Right cardiac atrium (tissue), 5 donors: ENCODE measurements around the gene SLC8A1. TPM values are rescaled to one million over a fixed set of nuclear protein-coding genes. Genes with fewer than 3 reads are reported as not detected.
A peak's percentile ranks its signal among the peaks of the same experiment; 100 is the strongest.

Experiments
- ATAC-seq, 2 donors: fragments of 200-7000 bp; cut with Tn5 transposase; one replicate each; pipeline versions ENCODE4 v1.8.0 to v1.9.1; 2020; ENCODE audit warnings: moderate library complexity in 2 of 2, mild to moderate bottlenecking in 1 of 2
- DNase-seq, 3 donors: peaks; one replicate each; pipeline ENCODE4 v3.0.0-alpha.2; 2020
- H3K27ac ChIP-seq: one replicate; pipeline ENCODE4 v1.5.1; 2013; ENCODE audit warnings: mild to moderate bottlenecking, low read length, control low read depth, moderate library complexity
- H3K27me3 ChIP-seq: one replicate; pipeline ENCODE4 v1.6.1; 2013; ENCODE audit not compliant: control insufficient read depth, insufficient read depth
- H3K4me1 ChIP-seq: one replicate; pipeline ENCODE4 v1.6.1; 2013; ENCODE audit warnings: low read length; ENCODE audit not compliant: control insufficient read depth, insufficient read depth
- H3K4me3 ChIP-seq: one replicate; pipeline ENCODE4 v1.5.1; 2013; ENCODE audit warnings: low read length, control low read depth
- H3K9me3 ChIP-seq: one replicate; pipeline ENCODE4 v1.6.1; 2013; ENCODE audit warnings: low read length; ENCODE audit not compliant: control insufficient read depth
- WGBS: extraction: QIAGEN DNeasy Blood & Tissue Kit; methylation state at CpG from one replicate; pipeline ENCODE4 v1.1.7; 2013; 5-methylcytosine and 5-hydroxymethylcytosine counted together
- intact Hi-C, 4 donors: fragments of 100-400 bp; cut with DNase I; formaldehyde crosslinking; loops; one replicate each; pipeline versions ENCODE4 v1.11.0 to v1.14.0; 2022 to 2023
- polyA plus RNA-seq: library from polyadenylated mRNA; stranded (reverse); fragments of 200-250 nt; gene quantifications from one replicate; pipeline ENCODE4 v1.2.3, GENCODE V29; 2013
- total RNA-seq, 4 donors: library from RNA; stranded (reverse); fragmentation: NEBNext Ultra II Directional; extraction: Animal tissue kit (Norgen Biotek cat#: 25700); gene quantifications; one replicate each; pipeline ENCODE4 v1.2.1, GENCODE V29; 2021
- donor health status: healthy with polysubstance abuse.
- donor health status: DM: no; HTN: yes; CAD: no.
- donor health status: DM: no; HTN: no; CAD: no.
- donor health status: DM: no; HTN: yes; CAD: no; lungs with severe emphysema.
- donor health status: DM: yes; HTN: yes; CAD: no.

The SLC8A1 gene
- total and polyA plus RNA-seq, 5 donors = 41.8 to 907 (median 790) TPM

- Histone ChIP-seq H3K9me3 (no peaks in the 10 kb centered on the region), H3K27me3 (no peaks in the 10 kb centered on the region), H3K27ac (no peak overlapping the region), H3K4me3 (no peak overlapping the region), H3K4me1 (peaks cover 2% of the 10 kb centered on the region)
- ATAC-seq (no peak), DNase-seq (no peak)
- intact Hi-C loops = no loop called here
- 76% methylated on average over 1 of the region's 1 CpG for WGBS
These were observed 67.7 kb downstream of the SLC8A1 start for GRCh38 chr2:40384233-40384632.

- no peaks in the 10 kb centered on the region for H3K9me3 ChIP-seq
- no peak for DNase-seq
- WGBS = 84% methylated on average over 2 of the region's 2 CpGs
These were observed 71.2 kb downstream of the SLC8A1 start for GRCh38 chr2:40380721-40381120.

GRCh38 chr2:40380041-40380440, 71.8 kb downstream of the SLC8A1 start:
- Histone ChIP-seq H3K9me3 (no peaks in the 10 kb centered on the region), H3K27me3 (no peaks in the 10 kb centered on the region), H3K27ac (no peak overlapping the region), H3K4me1 (peaks cover 2% of the 10 kb centered on the region), H3K4me3 (no peak overlapping the region)
- intact Hi-C loops = no loop called here
- WGBS = 71% methylated on average over 1 of the region's 1 CpG
- DNase-seq (no peak), ATAC-seq (no peak)

More at GRCh38 chr2:40380721-40381120, 71.2 kb downstream of the SLC8A1 start:
- ATAC-seq = no peak
- H3K4me3 ChIP-seq = no peak overlapping the region
- intact Hi-C loops = no loop called here
- no peaks in the 10 kb centered on the region for H3K27me3 ChIP-seq
- H3K4me1 ChIP-seq = peaks cover 2% of the 10 kb centered on the region
- H3K27ac ChIP-seq = no peak overlapping the region

- Histone ChIP-seq H3K27me3 (no peaks in the 10 kb centered on the region), H3K27ac (no peak overlapping the region), H3K4me3 (no peak overlapping the region), H3K4me1 (peaks cover 3% of the 10 kb centered on the region), H3K9me3 (no peaks in the 10 kb centered on the region)
- no peak for ATAC-seq
- 70% methylated on average over 2 of the region's 2 CpGs for WGBS
- no peak for DNase-seq
- intact Hi-C loops = no loop called here
These were observed 77.2 kb downstream of the SLC8A1 start for GRCh38 chr2:40374543-40375240.

- DNase-seq (no peak), ATAC-seq (no peak)
- Histone ChIP-seq H3K9me3 (no peaks in the 10 kb centered on the region), H3K27ac (no peak overlapping the region), H3K4me1 (peaks cover 3% of the 10 kb centered on the region), H3K4me3 (no peak overlapping the region), H3K27me3 (no peaks in the 10 kb centered on the region)
- intact Hi-C loops = no loop called here
- WGBS = 77% methylated on average over 1 of the region's 1 CpG
These were observed 78.8 kb downstream of the SLC8A1 start for GRCh38 chr2:40373111-40373510.

- DNase-seq (no peak), ATAC-seq (peak; percentile 55 to 73)
- 37% methylated on average over 5 of the region's 5 CpGs for WGBS
- Histone ChIP-seq H3K4me3 (no peak overlapping the region), H3K27me3 (no peaks in the 10 kb centered on the region), H3K27ac (no peak overlapping the region), H3K4me1 (peaks cover 3% of the 10 kb centered on the region), H3K9me3 (no peaks in the 10 kb centered on the region)
- intact Hi-C loops = no loop called here
These were observed 79.5 kb downstream of the SLC8A1 start for GRCh38 chr2:40372283-40372985.

- H3K9me3 ChIP-seq = no peaks in the 10 kb centered on the region
- DNase-seq (peak; percentile 26 to 71 (median 67)), ATAC-seq (peak; percentile 81 to 83)
- H3K4me1 ChIP-seq = peaks cover 3% of the 10 kb centered on the region
- 24% methylated on average over 4 of the region's 4 CpGs for WGBS
- H3K27ac ChIP-seq = peak overlapping the region; percentile 52
- no peaks in the 10 kb centered on the region for H3K27me3 ChIP-seq
- no peak overlapping the region for H3K4me3 ChIP-seq
- intact Hi-C loops = no loop called here
These were observed 80.2 kb downstream of the SLC8A1 start for GRCh38 chr2:40371525-40372282.

- Histone ChIP-seq H3K27me3 (no peaks in the 10 kb centered on the region), H3K4me1 (peaks cover 3% of the 10 kb centered on the region), H3K4me3 (no peak overlapping the region), H3K9me3 (no peaks in the 10 kb centered on the region), H3K27ac (no peak overlapping the region)
- intact Hi-C loops = no loop called here
- DNase-seq (no peak), ATAC-seq (no peak)
- 79% methylated on average over 2 of the region's 2 CpGs for WGBS
These were observed 81.9 kb downstream of the SLC8A1 start for GRCh38 chr2:40370007-40370395.

- ATAC-seq (no peak), DNase-seq (no peak)
- intact Hi-C loops = no loop called here
- Histone ChIP-seq H3K9me3 (no peaks in the 10 kb centered on the region), H3K4me1 (peaks cover 3% of the 10 kb centered on the region), H3K27me3 (no peaks in the 10 kb centered on the region), H3K27ac (no peak overlapping the region), H3K4me3 (no peak overlapping the region)
- 91% methylated on average over 3 of the region's 3 CpGs for WGBS
These were observed 82.5 kb downstream of the SLC8A1 start for GRCh38 chr2:40369267-40370006.

- Histone ChIP-seq H3K4me1 (peaks cover 2% of the 10 kb centered on the region), H3K4me3 (no peak overlapping the region)
- no peak for ATAC-seq
These were observed 84.2 kb downstream of the SLC8A1 start for GRCh38 chr2:40367652-40368051.

More at GRCh38 chr2:40367652-40368051, 84.2 kb downstream of the SLC8A1 start:
- Histone ChIP-seq H3K27ac (no peak overlapping the region), H3K9me3 (no peaks in the 10 kb centered on the region), H3K27me3 (no peaks in the 10 kb centered on the region)
- WGBS = 95% methylated on average over 2 of the region's 2 CpGs
- no peak for DNase-seq
- intact Hi-C loops = no loop called here
